ENCODE measurements around the gene ADAMTS10.
"Not testable (repeated sequence)": the region's sequence is repeated elsewhere in the genome, so short reads cannot be mapped to it uniquely, and the experiment has no call there.

The ADAMTS10 gene

DNA sequence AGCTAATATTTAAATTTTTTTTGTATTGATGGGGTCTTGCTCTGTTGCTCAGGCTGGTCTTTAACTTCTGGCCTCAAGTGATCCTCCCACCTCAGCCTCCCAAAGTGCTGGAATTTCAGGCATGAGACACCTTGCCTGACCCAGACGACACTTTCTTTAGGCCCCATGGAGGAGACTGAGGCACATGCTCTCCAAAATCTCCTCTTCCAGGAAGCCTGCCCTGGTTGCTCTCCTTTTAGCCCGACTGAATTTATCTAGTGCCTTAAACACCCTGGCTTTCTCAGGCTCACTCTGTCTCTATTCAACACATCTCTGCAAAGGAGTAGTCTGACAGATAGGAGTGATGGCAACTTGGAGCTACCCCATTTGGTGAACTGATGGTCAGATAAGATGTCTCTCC, 52.2 kb downstream of the ADAMTS10 start:
- no peak for DNase-seq (ENCODE audit: low read depth)

DNA sequence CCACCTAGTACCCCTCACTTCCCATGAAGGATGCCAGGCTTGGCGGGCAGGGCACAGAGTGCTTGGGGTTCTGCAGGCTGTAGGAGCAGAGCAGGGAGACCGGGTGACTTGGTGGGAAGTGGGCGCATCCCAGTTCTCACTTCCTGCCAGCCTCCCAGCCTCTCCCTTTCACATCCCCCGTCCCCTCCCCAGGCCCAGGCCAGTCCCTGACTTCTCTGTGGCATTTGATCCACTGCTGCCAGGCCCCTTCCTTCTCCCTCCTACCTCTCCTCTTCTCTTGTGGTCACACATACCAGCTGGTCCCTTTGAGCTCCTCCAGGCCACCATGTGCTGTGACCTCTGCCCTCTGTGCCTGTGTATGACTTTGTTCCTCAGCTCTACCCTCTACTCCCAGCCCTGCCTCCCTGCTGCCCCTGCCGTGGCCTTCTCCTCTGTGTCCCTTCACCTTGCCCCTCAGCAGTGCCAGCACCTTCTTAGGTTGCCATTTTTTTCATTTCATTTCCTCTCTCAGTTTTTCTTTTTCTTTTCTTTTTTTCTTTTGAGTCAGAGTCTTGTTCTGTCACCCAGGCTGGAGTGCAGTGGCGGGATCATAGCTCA, 52.8 kb downstream of the ADAMTS10 start:
- no peak for DNase-seq (ENCODE audit: low read depth)

DNA sequence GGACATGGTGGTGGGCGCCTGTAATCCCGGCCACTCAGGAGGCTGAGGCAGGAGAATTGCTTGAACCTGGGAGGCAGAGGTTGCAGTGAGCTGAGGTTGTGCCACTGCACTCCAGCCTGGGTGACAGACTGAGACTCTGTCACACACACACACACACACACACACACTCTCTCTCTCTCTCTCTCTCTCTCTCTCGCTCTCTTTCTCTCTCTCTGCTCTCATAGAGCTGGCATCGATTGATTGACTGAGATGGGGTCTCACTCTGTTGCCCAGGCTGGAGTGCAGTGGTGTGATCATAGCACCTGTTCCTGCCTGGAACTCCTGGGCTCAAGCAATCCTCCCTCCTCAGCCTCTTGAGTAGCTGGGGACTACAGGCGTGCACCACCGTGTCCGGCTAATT, 56.8 kb downstream of the ADAMTS10 start:
- not testable (repeated sequence) for DNase-seq (ENCODE audit: low read depth)

DNA sequence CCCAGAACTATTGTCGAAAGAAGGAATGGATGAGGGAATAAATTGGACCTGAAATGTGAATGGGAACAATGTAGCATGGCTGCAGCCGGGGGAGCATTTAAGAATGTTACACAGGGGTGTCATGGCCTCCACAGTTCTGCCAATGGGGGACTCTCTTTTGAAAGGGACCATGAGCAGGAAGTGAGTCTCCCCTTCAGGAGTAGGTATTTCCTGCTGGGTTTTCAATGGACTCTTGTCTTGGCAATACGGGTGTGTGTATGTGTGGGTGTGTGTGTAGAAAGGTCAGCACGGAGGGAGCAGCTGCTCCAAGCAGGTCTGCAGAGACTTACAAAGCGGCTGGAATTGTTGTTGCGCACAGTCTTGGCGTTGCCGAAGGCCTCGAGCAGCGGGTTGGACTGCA, 57.7 kb downstream of the ADAMTS10 start:
- DNase-seq (ENCODE audit: low read depth): no peak

GRCh38 chr19:8550070-8550469, 60.4 kb downstream of the ADAMTS10 start:
- no peak for DNase-seq (ENCODE audit: low read depth)

- no peak for DNase-seq (ENCODE audit: low read depth)
Measured at GRCh38 chr19:8545743-8546142, 64.8 kb downstream of the ADAMTS10 start.

GRCh38 chr19:8544168-8544567, 66.3 kb downstream of the ADAMTS10 start:
- no peak for DNase-seq (ENCODE audit: low read depth)

DNA sequence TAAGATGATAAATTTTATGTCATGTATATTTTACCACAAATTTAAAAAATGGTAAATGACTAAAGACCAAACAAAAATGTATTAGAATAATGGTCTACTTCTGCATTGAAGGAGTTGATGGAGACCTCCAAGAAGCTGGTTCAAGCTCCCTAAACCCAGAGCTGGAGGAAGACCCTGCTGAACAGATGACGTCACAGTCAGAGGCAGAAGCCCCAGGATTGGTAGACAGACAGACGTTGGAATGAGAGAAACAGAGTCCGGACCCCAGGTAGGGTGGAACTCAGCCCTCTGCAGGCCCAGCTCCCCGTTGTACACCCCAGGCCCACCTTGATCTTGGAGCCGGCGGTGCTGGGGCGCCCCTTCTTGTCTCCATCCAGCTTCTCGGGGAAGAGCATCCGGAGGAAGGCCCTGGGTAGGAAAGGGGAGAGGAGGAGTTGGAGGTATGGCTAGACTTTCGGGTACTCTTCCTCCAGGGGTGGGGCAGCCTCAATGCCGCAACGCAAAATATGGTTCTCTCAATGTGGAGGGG, 70.8 kb downstream of the ADAMTS10 start:
- no peak for DNase-seq (ENCODE audit: low read depth)

DNA sequence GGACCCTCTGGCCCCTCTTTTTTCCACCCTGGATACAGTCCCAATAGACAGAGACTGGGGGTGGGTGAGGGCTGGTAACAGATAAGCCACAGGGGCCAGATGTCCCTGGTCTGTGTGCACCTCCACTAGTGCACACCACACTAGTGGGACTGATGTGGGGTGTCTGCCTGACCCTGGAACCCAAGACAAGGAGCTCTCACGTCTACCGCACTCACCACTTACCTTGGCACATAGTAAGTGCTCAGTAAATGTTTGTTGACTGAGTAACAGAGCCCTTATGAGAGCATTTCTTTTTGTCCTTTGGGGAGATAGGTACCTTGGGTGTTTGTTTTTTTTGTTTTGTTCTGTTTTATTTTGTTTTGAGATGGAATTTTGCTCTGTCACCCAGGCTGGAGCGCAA, 73.4 kb downstream of the ADAMTS10 start:
- DNase-seq (ENCODE audit: low read depth): no peak

DNA sequence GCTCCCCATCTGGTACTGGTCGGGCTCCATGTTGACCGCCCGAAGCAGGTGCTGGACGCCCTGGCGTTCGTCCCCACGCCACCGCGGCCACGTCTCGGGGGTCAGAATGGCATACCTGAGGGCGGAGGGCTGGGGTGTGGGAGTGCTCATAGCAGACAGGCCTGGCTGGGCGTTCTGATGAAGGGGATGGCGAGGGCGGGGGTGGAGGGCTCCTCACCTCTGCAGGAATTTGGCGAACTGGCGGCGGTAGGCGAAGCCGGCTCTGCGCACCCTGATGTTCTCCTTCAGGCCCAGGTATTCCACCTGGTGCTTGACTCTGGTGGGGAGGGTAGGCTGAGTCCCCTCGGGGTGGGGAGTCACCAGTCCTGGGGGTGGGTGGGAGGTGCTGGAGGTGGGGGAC, 74.2 kb downstream of the ADAMTS10 start:
- DNase-seq (ENCODE audit: low read depth): no peak

DNA sequence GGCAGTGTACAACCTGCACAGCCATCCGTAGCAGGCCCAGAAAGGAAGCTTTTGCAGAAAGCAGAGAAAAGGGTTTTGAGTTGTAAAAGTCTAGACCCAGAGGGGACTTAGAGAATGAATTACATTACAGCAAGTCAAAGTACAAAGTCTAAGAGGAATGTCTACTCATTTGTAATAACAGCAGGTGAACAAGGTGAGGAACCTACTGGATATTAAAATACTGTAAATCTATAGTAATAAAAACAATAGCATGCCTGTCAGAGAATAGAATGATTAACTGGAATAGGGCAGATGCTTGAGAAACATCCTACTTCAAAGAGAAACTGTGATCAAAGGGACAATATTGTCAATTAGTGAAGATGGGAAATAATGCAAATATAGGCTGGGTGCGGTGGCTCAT, 78.3 kb downstream of the ADAMTS10 start:
- DNase-seq (ENCODE audit: low read depth): no peak

DNA sequence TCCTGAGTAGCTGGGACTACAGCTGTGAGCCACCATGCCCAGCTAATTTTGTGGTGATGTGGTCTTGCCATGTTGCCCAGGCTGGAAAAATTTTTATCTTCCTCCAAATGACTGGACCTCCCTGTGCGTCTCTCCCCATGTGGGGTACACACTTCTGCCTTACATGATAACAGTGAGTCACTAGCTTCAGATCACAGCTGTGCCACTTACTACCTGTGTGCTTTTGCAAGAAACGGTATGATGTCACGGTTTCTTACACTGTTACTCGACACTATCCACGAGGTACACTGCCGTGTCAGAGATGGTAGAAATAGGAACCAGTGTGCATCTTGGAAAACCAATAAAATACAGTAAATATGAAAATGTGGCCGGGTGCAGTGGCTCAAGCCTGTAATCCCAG, 79.0 kb downstream of the ADAMTS10 start:
- no peak for DNase-seq (ENCODE audit: low read depth)
